Chondrocyte (in vitro differentiated cells): ENCODE data around the gene A4GNT. TPM values are rescaled to one million over a fixed set of nuclear protein-coding genes. Genes with fewer than 3 reads are reported as not detected.

Experiments used
- DNase-seq: peaks from one replicate; pipeline ENCODE4 v3.0.0; 2021; ENCODE audit warnings: mixed read lengths, low spot score
- H3K27ac Mint-ChIP-seq: one replicate; pipeline ENCODE4 v1.8.0; 2021; ENCODE audit warnings: mild to moderate bottlenecking, moderate library complexity, mixed read lengths; ENCODE audit not compliant: unreplicated experiment
- H3K27me3 Mint-ChIP-seq: 2 replicates; pipeline ENCODE4 v1.8.0; 2021; ENCODE audit warnings: low read depth, mixed read lengths
- H3K36me3 Mint-ChIP-seq: 2 replicates; pipeline ENCODE4 v1.8.0; 2021; ENCODE audit warnings: low read depth, mixed read lengths
- H3K4me1 Mint-ChIP-seq: 2 replicates; pipeline ENCODE4 v1.8.0; 2021; ENCODE audit warnings: low read depth, mild to moderate bottlenecking, mixed read lengths
- H3K4me3 Mint-ChIP-seq: one replicate; pipeline ENCODE4 v1.8.0; 2021; ENCODE audit warnings: mild to moderate bottlenecking, moderate library complexity, mixed read lengths; ENCODE audit not compliant: unreplicated experiment
- H3K9me3 Mint-ChIP-seq: 2 replicates; pipeline ENCODE4 v1.8.0; 2021; ENCODE audit warnings: low read depth, mixed read lengths
- CTCF ChIP-seq: fragments of 200-600 bp; sonication (generic); IDR thresholded peaks from 2 replicates; pipeline ENCODE4 v1.5.0; 2021; ENCODE audit warnings: antibody characterized with exemption, mild to moderate bottlenecking, moderate library complexity
- long read RNA-seq: library from polyadenylated mRNA; stranded (forward); transcript quantifications from one replicate; pipeline ENCODE4 v2.0.0, GENCODE V29; 2021
- total RNA-seq: library from RNA; stranded (reverse); gene quantifications from 3 replicates; pipeline ENCODE4 v1.2.1, GENCODE V29; 2021

Gene A4GNT
- total RNA-seq = not detected in 3 replicates
- long read RNA-seq = 0 reads

DNA sequence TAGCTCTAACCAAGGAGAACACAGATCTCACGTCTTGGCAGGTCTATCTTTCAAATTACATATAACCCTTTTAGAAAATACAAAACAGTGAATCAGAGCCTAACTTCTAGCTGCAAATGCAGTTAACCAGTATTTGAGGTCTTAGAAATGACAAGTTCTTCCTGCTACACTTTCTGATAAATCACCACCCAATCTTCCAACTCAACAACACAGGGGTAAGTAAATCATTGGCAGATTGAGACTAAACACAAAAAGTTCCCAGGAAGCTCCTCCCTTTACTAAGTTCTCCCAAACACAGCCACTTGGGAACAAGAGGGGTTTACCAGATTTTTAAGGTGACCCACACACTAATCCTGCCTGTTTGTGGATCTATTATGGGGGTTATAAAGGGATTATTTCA lies at the start of gene A4GNT:
Gene A4GNT, minus strand, starts transcription at position 152 of the 400 bp plus-strand sequence. CDS start 1,134 bp downstream, outside the sequence.
- TF ChIP-seq CTCF = no peak
- H3K27me3 Mint-ChIP-seq = peaks cover 18% of the 10 kb centered on the region
- no peak within 1 kb of the TSS for H3K4me3 Mint-ChIP-seq

GRCh38 chr3:138180375-138181029 lies 48.3 kb upstream of the A4GNT start:
- H3K36me3 Mint-ChIP-seq = no peaks in the 10 kb centered on the region
- no peaks in the 10 kb centered on the region for H3K9me3 Mint-ChIP-seq
- H3K4me3 Mint-ChIP-seq = no peak overlapping the region
- no peak overlapping the region for H3K27ac Mint-ChIP-seq
- H3K4me1 Mint-ChIP-seq = no peaks in the 10 kb centered on the region
- TF ChIP-seq CTCF = peak; percentile 79
- H3K27me3 Mint-ChIP-seq = peaks cover 6% of the 10 kb centered on the region
- DNase-seq = no peak

More for the DNA sequence above, at the start of gene A4GNT:
- H3K27ac Mint-ChIP-seq = no peak within 1 kb of the TSS
- no peak for DNase-seq
- H3K36me3 Mint-ChIP-seq = no peaks in the 10 kb centered on the region
- no peaks in the 10 kb centered on the region for H3K9me3 Mint-ChIP-seq
- H3K4me1 Mint-ChIP-seq = no peaks in the 10 kb centered on the region

DNA sequence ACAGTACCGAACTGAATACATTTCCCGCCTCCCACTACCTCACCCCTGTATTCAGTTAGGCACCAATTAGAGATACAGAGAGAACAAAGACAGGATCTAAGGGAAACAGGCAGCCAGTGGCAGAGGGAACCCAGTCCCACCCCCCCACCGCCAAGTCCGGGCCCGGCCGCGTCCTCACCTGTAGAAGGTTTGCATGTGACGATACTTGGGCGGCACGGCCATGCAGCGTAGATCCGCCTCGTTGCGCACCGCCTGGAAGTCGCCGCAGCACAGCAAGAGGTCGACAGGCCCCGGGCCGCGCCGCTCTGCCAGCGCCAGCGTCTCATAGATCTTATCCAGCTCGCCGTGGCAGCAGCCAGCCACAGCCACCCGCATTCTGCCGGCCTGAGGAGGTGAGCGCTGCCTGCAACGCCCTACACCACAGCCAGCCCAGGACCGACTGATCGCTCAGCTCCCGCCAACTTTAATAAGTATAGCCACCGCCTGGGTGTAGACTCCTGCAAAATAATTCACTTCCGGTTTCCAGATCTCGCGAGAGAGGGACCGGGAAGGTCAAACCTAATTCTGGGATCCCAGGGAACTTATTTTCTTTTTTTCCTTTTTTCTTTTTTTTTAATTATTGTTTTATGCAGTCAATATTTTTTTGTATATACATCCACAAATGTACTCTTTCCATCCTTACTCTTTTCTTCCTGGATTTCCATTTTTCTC lies 42.4 kb upstream of the A4GNT start, which contains the start of gene DBR1:
Gene DBR1, minus strand, starts transcription at position 501 of the 711 bp plus-strand sequence. Its CDS starts 126 bp downstream, at position 375.
- Mint-ChIP-seq H3K27ac (peak within 1 kb of the TSS; percentile 93), H3K27me3 (peaks cover 2% of the 10 kb centered on the region), H3K9me3 (no peaks in the 10 kb centered on the region), H3K36me3 (peaks cover 2% of the 10 kb centered on the region), H3K4me1 (peaks cover 26% of the 10 kb centered on the region), H3K4me3 (peak within 1 kb of the TSS; percentile 95)
- TF ChIP-seq CTCF = no peak
- no peak for DNase-seq

DNA sequence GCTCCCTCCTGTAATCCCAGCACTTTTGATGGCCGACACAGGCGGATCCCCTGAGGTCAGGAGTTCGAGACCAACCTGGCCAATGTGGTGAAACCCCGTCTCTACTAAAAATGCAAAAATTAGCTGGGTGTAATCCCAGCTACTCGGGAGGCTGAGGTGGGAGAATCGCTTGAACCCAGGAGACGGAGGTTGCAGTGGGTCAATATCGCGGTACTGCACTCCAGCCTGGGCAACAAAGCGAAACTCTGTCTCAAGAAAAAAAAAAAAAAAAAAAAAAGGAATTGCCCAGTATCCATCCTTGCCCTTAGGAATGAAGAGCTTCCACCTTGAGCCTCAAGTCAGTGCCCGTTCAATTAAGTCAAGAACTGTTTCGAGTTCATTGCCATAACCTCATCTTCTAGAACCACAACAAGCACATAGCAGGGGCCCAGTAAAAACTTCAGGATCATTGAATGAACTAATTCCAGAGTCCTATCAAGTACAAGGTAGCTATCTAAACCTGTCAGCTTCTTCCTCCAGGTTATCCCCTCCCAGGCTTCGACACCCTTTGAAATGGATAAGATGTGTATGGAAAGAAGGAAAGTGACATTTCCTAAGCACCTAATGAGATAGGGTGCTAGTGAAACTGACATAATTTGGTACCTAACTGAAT lies 41.7 kb upstream of the A4GNT start:
- H3K36me3 Mint-ChIP-seq = peaks cover 4% of the 10 kb centered on the region
- H3K9me3 Mint-ChIP-seq = no peaks in the 10 kb centered on the region
- peaks cover 26% of the 10 kb centered on the region for H3K4me1 Mint-ChIP-seq
- TF ChIP-seq CTCF = no peak
- no peak for DNase-seq
- peak overlapping the region; percentile 95 for H3K4me3 Mint-ChIP-seq
- H3K27me3 Mint-ChIP-seq = peaks cover 2% of the 10 kb centered on the region
- H3K27ac Mint-ChIP-seq = peak overlapping the region; percentile 93

GRCh38 chr3:138172625-138173024 lies 40.4 kb upstream of the A4GNT start:
- Mint-ChIP-seq H3K9me3 (no peaks in the 10 kb centered on the region), H3K27ac (no peak overlapping the region), H3K27me3 (no peaks in the 10 kb centered on the region), H3K4me3 (peak overlapping the region; percentile 29), H3K36me3 (peaks cover 8% of the 10 kb centered on the region), H3K4me1 (peaks cover 26% of the 10 kb centered on the region)
- no peak for TF ChIP-seq CTCF
- no peak for DNase-seq
